PC-9 (cell line): ENCODE measurements around the gene NEDD4. TPM values are rescaled to one million over a fixed set of nuclear protein-coding genes. Genes with fewer than 3 reads are reported as not detected.

Experiments used
- BruUV-seq: library from RNA; stranded (reverse); fragments of 400-500 nt; replicated peaks from 2 replicates; lab custom pipeline; 2021; lab: Mats Ljungman, UMichigan
- CTCF ChIA-PET: fragments of 300-600 bp; sonication (Branson Sonifier 250); formaldehyde crosslinking; loops from one replicate; lab custom pipeline; 2022; ENCODE audit warnings: antibody characterized with exemption; lab: Charles Lee
- POLR2A ChIA-PET: fragments of 300-600 bp; sonication (Branson Sonifier 250); formaldehyde crosslinking; loops from one replicate; lab custom pipeline; 2022; ENCODE audit warnings: antibody characterized with exemption; ENCODE audit not compliant: unreplicated experiment; lab: Charles Lee
- DNase-seq, 2 experiments: peaks; one replicate each; pipeline versions ENCODE4 v3.0.0 to v3.0.0-alpha.2; 2015 to 2022; ENCODE audit warnings: mixed read lengths in 1 of 2
- H2AFZ ChIP-seq: fragments of 200-600 bp; sonication (generic); 2 replicates; pipeline ENCODE4 v1.8.1; 2017; ENCODE audit warnings: antibody characterized with exemption
- H3F3A ChIP-seq: fragments of 200-600 bp; sonication (generic); 2 replicates; pipeline ENCODE4 v1.8.1; 2017; ENCODE audit warnings: antibody characterized with exemption, mild to moderate bottlenecking, low read depth; ENCODE audit not compliant: insufficient read depth
- H3K27ac ChIP-seq: fragments of 200-600 bp; sonication (generic); 2 replicates; pipeline ENCODE4 v1.6.1; 2016; ENCODE audit warnings: mixed run types
- H3K27me3 ChIP-seq: fragments of 200-600 bp; sonication (generic); 2 replicates; pipeline ENCODE4 v1.6.1; 2016; ENCODE audit warnings: low read depth, mixed run types; ENCODE audit not compliant: insufficient read depth
- H3K36me3 ChIP-seq: fragments of 200-600 bp; sonication (generic); 2 replicates; pipeline ENCODE4 v1.6.1; 2016; ENCODE audit warnings: low read depth, mixed run types
- H3K4me1 ChIP-seq: fragments of 200-600 bp; sonication (generic); replicated peaks from 2 replicates; pipeline ENCODE4 v1.6.1; 2016; ENCODE audit warnings: mixed run types; ENCODE audit not compliant: insufficient read depth
- H3K4me2 ChIP-seq: fragments of 200-600 bp; sonication (generic); 2 replicates; pipeline ENCODE4 v1.6.1; 2017; ENCODE audit warnings: mixed run types
- H3K4me3 ChIP-seq: fragments of 200-600 bp; sonication (generic); 2 replicates; pipeline ENCODE4 v1.6.1; 2016; ENCODE audit warnings: mixed run types
- H3K79me2 ChIP-seq: fragments of 200-600 bp; sonication (generic); 2 replicates; pipeline ENCODE4 v1.6.1; 2017; ENCODE audit warnings: low read depth, mixed run types
- H3K9me2 ChIP-seq: fragments of 200-600 bp; sonication (generic); 2 replicates; pipeline ENCODE4 v1.8.1; 2017; ENCODE audit warnings: mild to moderate bottlenecking; ENCODE audit not compliant: insufficient read depth
- H3K9me3 ChIP-seq: fragments of 200-600 bp; sonication (generic); 2 replicates; pipeline ENCODE4 v1.8.1; 2016; ENCODE audit warnings: low read depth; ENCODE audit not compliant: insufficient read depth
- H4K20me1 ChIP-seq: fragments of 200-600 bp; sonication (generic); 2 replicates; pipeline ENCODE4 v1.8.1; 2017; ENCODE audit not compliant: insufficient read depth
- CTCF ChIP-seq: fragments of 200-600 bp; sonication (generic); conservative IDR thresholded peaks from 2 replicates; pipeline ENCODE4 v1.6.1; 2017; ENCODE audit warnings: mixed run types, antibody characterized with exemption, mild to moderate bottlenecking, moderate library complexity
- EZH2 ChIP-seq: fragments of 200-600 bp; sonication (generic); IDR thresholded peaks from 2 replicates; pipeline ENCODE4 v1.8.0; 2017; ENCODE audit warnings: antibody characterized with exemption, low read depth
- intact Hi-C: fragments of 100-400 bp; cut with micrococcal nuclease; formaldehyde crosslinking; loops from one replicate; pipeline ENCODE4 v1.10.0; 2022; ENCODE audit not compliant: unreplicated experiment
- total RNA-seq: library from RNA; stranded (reverse); gene quantifications from 2 replicates; pipeline ENCODE4 v1.2.3, GENCODE V29; 2021

Gene NEDD4
- total RNA-seq, 1 experiment from 2014 or later = 24.5 TPM

DNA sequence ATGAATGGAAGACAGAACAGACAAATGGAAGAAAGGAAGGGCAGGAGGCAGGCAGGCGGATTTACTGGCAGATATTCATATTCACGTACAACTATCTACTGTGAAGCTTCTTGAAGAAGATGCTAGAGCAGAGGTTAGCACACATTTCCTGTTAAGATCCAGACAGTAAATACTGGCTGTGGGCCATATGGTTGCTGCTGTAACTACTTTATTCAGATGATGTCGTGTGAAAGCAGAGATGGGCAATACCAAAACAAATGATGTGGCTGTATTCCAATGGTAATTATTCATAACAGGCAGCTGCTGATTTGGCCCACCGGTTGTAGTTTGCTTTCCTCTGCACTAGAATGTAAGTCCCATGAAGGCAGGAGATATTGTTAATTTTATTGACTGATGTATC lies 134.8 kb downstream of the NEDD4 start:
- no peaks in the 10 kb centered on the region for H4K20me1 ChIP-seq
- no TSS peak for BruUV-seq
- H3K79me2 ChIP-seq = no peaks in the 10 kb centered on the region
- H3K9me2 ChIP-seq = no peaks in the 10 kb centered on the region
- no peaks in the 10 kb centered on the region for H3K9me3 ChIP-seq
- no peak for TF ChIP-seq CTCF
- TF ChIP-seq EZH2 = no peak
- DNase-seq = no peak
- CTCF ChIA-PET = no interaction called here
- H3K27me3 ChIP-seq = no peaks in the 10 kb centered on the region
- H2AFZ ChIP-seq = no peak overlapping the region
- H3K27ac ChIP-seq = no peak overlapping the region
- POLR2A ChIA-PET = no interaction called here
- H3K36me3 ChIP-seq = no peaks in the 10 kb centered on the region
- no peaks in the 10 kb centered on the region for H3F3A ChIP-seq
- H3K4me1 ChIP-seq = no peaks in the 10 kb centered on the region
- intact Hi-C loops = no loop called here
- H3K4me2 ChIP-seq = no peak overlapping the region
- no peak overlapping the region for H3K4me3 ChIP-seq

- ChIA-PET CTCF (no interaction called here), POLR2A (no interaction called here)
- no peak for TF ChIP-seq EZH2
- no peak for TF ChIP-seq CTCF
- BruUV-seq = no TSS peak
- no peaks in the 10 kb centered on the region for H3K27me3 ChIP-seq
- H3K79me2 ChIP-seq = no peaks in the 10 kb centered on the region
- no peak overlapping the region for H3K4me2 ChIP-seq
- DNase-seq = no peak
- no peaks in the 10 kb centered on the region for H3K9me3 ChIP-seq
- no peaks in the 10 kb centered on the region for H3K36me3 ChIP-seq
- no peaks in the 10 kb centered on the region for H3K9me2 ChIP-seq
- H3K4me1 ChIP-seq = no peaks in the 10 kb centered on the region
- H3K27ac ChIP-seq = no peak overlapping the region
- H3K4me3 ChIP-seq = no peak overlapping the region
- intact Hi-C loops = no loop called here
- no peaks in the 10 kb centered on the region for H3F3A ChIP-seq
- no peak overlapping the region for H2AFZ ChIP-seq
- no peaks in the 10 kb centered on the region for H4K20me1 ChIP-seq
Observed at GRCh38 chr15:55856506-55857164, 136.8 kb downstream of the NEDD4 start.

DNA sequence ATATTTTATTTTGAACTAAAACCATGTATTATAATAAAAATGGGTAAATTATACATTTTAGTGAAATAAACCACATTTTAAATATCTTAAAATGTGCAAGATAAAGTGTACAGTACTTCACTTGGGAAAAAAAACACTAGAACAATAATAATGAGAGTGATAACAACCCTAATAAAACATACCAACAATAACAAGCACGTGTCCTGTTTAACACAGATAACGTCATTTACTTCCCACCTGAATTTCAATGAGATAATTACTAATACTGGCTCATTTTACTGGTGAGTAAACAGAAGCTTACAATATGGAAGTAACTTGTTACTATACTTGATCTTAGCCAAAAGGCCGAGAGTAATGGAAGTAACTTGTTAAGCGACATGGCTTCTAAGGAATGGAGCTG lies 140.3 kb downstream of the NEDD4 start:
- Histone ChIP-seq H3K27me3 (no peaks in the 10 kb centered on the region), H3K9me3 (no peaks in the 10 kb centered on the region), H3K27ac (no peak overlapping the region), H3K79me2 (no peaks in the 10 kb centered on the region), H4K20me1 (no peaks in the 10 kb centered on the region), H2AFZ (no peak overlapping the region), H3K4me3 (no peak overlapping the region), H3K9me2 (no peaks in the 10 kb centered on the region), H3F3A (no peaks in the 10 kb centered on the region), H3K36me3 (no peaks in the 10 kb centered on the region), H3K4me1 (no peaks in the 10 kb centered on the region), H3K4me2 (no peak overlapping the region)
- no TSS peak for BruUV-seq
- intact Hi-C loops = no loop called here
- CTCF ChIA-PET = no interaction called here
- TF ChIP-seq CTCF (no peak), EZH2 (no peak)
- POLR2A ChIA-PET = no interaction called here
- DNase-seq = no peak
